Endodermal cell (in vitro differentiated cells): ENCODE measurements around the gene INPP4B. TPM values are rescaled to one million over a fixed set of nuclear protein-coding genes. Genes with fewer than 3 reads are reported as not detected.

Experiments
- DNase-seq: peaks from one replicate; pipeline ENCODE4 v3.0.0-alpha.2; 2017
- H3K27ac ChIP-seq: 2 replicates; pipeline ENCODE4 v1.5.1; 2013; ENCODE audit warnings: mild to moderate bottlenecking, low read depth, low read length, moderate library complexity
- H3K27me3 ChIP-seq: 2 replicates; pipeline ENCODE4 v1.6.1; 2013; ENCODE audit warnings: mild to moderate bottlenecking, low read length, moderate library complexity; ENCODE audit not compliant: insufficient read depth, control insufficient read depth, poor library complexity, severe bottlenecking
- H3K36me3 ChIP-seq: 2 replicates; pipeline ENCODE4 v1.7.0; 2013; ENCODE audit warnings: mild to moderate bottlenecking, low read length, moderate library complexity; ENCODE audit not compliant: control insufficient read depth, insufficient read depth
- H3K4me1 ChIP-seq: one replicate; pipeline ENCODE4 v1.7.0; 2013; ENCODE audit warnings: low read length; ENCODE audit not compliant: control insufficient read depth, insufficient read depth
- H3K4me3 ChIP-seq: 2 replicates; pipeline ENCODE4 v1.5.1; 2013; ENCODE audit warnings: mild to moderate bottlenecking, low read length, moderate library complexity
- H3K9ac ChIP-seq: 2 replicates; pipeline ENCODE4 v1.6.1; 2013; ENCODE audit warnings: mild to moderate bottlenecking, low read length, moderate library complexity; ENCODE audit not compliant: poor library complexity, severe bottlenecking; ENCODE audit errors: extremely low read depth
- H3K9me3 ChIP-seq: 2 replicates; pipeline ENCODE4 v1.6.1; 2013; ENCODE audit warnings: mild to moderate bottlenecking, low read length, moderate library complexity; ENCODE audit not compliant: control insufficient read depth
- H3K27ac Mint-ChIP-seq: 2 replicates; pipeline ENCODE4 v1.8.0; 2020; ENCODE audit warnings: mixed read lengths
- H3K27me3 Mint-ChIP-seq: 2 replicates; pipeline ENCODE4 v1.8.0; 2021; ENCODE audit warnings: mild to moderate bottlenecking, mixed read lengths; ENCODE audit not compliant: insufficient read depth
- H3K36me3 Mint-ChIP-seq: 2 replicates; pipeline ENCODE4 v1.8.0; 2020; ENCODE audit warnings: low read depth, mixed read lengths
- H3K4me1 Mint-ChIP-seq: 2 replicates; pipeline ENCODE4 v1.8.0; 2020; ENCODE audit warnings: mixed read lengths
- H3K4me3 Mint-ChIP-seq: 2 replicates; pipeline ENCODE4 v1.8.0; 2020; ENCODE audit warnings: mild to moderate bottlenecking, moderate library complexity, mixed read lengths
- H3K9me3 Mint-ChIP-seq: 2 replicates; pipeline ENCODE4 v1.8.0; 2020; ENCODE audit warnings: mild to moderate bottlenecking, mixed read lengths
- WGBS, 2 experiments: methylation state at CpG; one replicate each; pipeline versions ENCODE4 v1.1.5 to v1.1.7; 2013; ENCODE audit warnings: missing lambda C conversion rate in 2 of 2, mixed read lengths in 1 of 2; ENCODE audit not compliant: insufficient coverage in 1 of 2, insufficient read length in 1 of 2; 5-methylcytosine and 5-hydroxymethylcytosine counted together
- total RNA-seq, 2 donors: library from RNA; stranded (reverse); fragmentation: NEBNext Ultra II Directional in 1 of 2; extraction: Animal tissue kit (Norgen Biotek cat#: 25700) in 1 of 2; gene quantifications; 2 replicates in 1 of 2; 3 replicates in 1 of 2; pipeline ENCODE4 v1.2.1, GENCODE V29; 2021
- TF ChIP-seq, protein P1 (sequence below): fragments of 200-600 bp; sonication (generic); conservative IDR thresholded peaks from 2 replicates; pipeline ENCODE4 v1.5.0; 2021; ENCODE audit warnings: antibody characterized with exemption, mild to moderate bottlenecking

Gene INPP4B
- total RNA-seq, 2 donors from 2014 or later = 0.64 to 0.66 TPM

DNA sequence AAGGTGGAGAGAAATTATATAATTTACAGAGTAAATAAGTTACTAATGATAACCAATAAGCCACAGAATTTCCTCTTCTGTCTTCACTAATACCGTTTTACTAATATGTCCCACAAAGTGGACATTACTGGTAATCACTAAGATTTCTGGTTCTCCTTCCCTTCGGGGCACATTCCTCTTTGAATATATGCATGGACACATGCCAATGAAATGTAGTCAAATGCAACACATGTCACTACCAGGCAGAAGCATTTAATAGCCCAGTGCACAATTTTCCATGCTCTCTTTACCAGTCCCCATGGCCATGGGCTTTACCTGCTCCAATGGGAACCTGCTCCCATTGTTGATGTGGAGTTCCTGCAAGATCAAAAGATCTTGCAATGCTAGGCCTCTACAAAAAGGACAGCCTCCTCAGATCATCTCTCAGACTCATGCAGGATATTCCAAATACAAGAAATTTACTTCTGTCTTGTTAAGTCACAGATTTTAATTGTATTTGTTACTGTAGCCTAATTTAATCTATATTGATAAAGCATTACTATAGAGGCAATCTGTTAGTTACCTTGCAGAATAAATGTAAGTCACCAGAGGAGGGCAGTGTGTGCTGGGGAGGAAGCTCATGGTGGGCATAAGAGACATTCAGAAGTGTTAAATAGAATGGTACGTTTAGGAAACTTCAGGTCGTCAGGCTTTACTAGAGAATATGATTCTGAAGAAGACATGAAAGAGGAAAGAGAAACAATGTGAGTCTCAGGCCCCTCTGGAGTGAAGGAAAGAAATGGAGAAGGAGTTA lies 37.1 kb upstream of the INPP4B start:
- Mint-ChIP-seq H3K9me3 (no peaks in the 10 kb centered on the region), H3K36me3 (no peaks in the 10 kb centered on the region), H3K27me3 (no peaks in the 10 kb centered on the region), H3K4me3 (no peak overlapping the region), H3K27ac (no peak overlapping the region), H3K4me1 (no peaks in the 10 kb centered on the region)
- Histone ChIP-seq H3K9me3 (no peaks in the 10 kb centered on the region), H3K9ac (no peak overlapping the region), H3K27ac (no peak overlapping the region), H3K4me1 (no peaks in the 10 kb centered on the region), H3K27me3 (no peaks in the 10 kb centered on the region), H3K36me3 (no peaks in the 10 kb centered on the region), H3K4me3 (no peak overlapping the region)
- 69 to 74% methylated on average over 3 to 4 of the region's 4 CpGs for WGBS, 2 experiments
- DNase-seq = peak; percentile 59
- TF ChIP-seq, protein P1, sequence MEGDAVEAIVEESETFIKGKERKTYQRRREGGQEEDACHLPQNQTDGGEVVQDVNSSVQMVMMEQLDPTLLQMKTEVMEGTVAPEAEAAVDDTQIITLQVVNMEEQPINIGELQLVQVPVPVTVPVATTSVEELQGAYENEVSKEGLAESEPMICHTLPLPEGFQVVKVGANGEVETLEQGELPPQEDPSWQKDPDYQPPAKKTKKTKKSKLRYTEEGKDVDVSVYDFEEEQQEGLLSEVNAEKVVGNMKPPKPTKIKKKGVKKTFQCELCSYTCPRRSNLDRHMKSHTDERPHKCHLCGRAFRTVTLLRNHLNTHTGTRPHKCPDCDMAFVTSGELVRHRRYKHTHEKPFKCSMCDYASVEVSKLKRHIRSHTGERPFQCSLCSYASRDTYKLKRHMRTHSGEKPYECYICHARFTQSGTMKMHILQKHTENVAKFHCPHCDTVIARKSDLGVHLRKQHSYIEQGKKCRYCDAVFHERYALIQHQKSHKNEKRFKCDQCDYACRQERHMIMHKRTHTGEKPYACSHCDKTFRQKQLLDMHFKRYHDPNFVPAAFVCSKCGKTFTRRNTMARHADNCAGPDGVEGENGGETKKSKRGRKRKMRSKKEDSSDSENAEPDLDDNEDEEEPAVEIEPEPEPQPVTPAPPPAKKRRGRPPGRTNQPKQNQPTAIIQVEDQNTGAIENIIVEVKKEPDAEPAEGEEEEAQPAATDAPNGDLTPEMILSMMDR = peak; percentile 81

DNA sequence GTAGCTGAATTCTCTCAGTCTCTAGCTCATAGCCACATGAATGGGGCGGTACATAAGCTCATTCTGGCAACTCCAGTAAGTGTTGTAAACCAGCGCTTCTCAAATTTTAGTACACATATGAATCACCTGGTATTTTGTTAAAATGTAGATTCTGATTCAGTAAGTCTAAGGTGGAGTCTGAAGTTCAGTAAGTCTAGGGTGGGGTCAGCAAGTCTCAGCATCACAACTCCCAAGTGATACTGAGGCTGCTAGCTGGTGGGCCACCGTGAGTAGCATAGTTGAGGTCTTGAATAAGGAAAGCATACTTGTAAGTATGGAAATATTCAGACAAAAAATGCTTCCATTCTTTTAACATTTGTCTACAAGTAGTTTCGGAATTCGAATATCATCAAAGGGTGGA lies 36.1 kb upstream of the INPP4B start:
- TF ChIP-seq, protein P1 = no peak
- no peaks in the 10 kb centered on the region for H3K36me3 Mint-ChIP-seq
- H3K27me3 ChIP-seq = no peaks in the 10 kb centered on the region
- no peak overlapping the region for H3K27ac ChIP-seq
- no peaks in the 10 kb centered on the region for H3K4me1 Mint-ChIP-seq
- H3K4me3 Mint-ChIP-seq = no peak overlapping the region
- H3K36me3 ChIP-seq = no peaks in the 10 kb centered on the region
- no peak overlapping the region for H3K9ac ChIP-seq
- WGBS, 2 experiments = 80 to 94% methylated on average over 1 to 5 of the region's 5 CpGs
- no peaks in the 10 kb centered on the region for H3K9me3 Mint-ChIP-seq
- H3K4me3 ChIP-seq = no peak overlapping the region
- DNase-seq = no peak
- H3K27ac Mint-ChIP-seq = no peak overlapping the region
- H3K4me1 ChIP-seq = no peaks in the 10 kb centered on the region
- no peaks in the 10 kb centered on the region for H3K27me3 Mint-ChIP-seq
- no peaks in the 10 kb centered on the region for H3K9me3 ChIP-seq

DNA sequence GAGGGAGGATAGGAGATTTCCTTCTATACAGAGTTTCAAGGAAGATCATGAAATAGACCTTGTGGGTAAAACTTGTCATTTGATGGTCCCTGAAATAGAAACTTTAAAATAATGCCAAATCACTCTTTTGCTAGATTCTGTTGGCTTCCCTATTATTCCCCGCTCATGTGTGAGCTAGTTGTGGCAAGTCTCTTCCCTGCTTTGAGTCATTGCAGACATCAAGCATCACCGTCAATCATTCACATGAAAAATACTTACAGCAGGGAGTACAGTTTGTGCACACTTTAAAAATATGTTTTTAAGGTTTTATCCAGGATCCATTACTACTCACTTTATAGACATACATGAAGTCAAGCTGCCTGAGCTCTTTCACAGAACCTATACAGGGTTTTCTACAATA lies 35.2 kb upstream of the INPP4B start:
- Mint-ChIP-seq H3K4me3 (no peak overlapping the region), H3K36me3 (no peaks in the 10 kb centered on the region), H3K27ac (no peak overlapping the region), H3K4me1 (no peaks in the 10 kb centered on the region), H3K9me3 (no peaks in the 10 kb centered on the region), H3K27me3 (no peaks in the 10 kb centered on the region)
- Histone ChIP-seq H3K9me3 (no peaks in the 10 kb centered on the region), H3K27ac (no peak overlapping the region), H3K4me3 (no peak overlapping the region), H3K27me3 (no peaks in the 10 kb centered on the region), H3K4me1 (no peaks in the 10 kb centered on the region), H3K36me3 (no peaks in the 10 kb centered on the region), H3K9ac (no peak overlapping the region)
- TF ChIP-seq, protein P1 = no peak
- DNase-seq = no peak
- WGBS, 2 experiments = 95 to 100% methylated on average over 1 to 2 of the region's 2 CpGs
